HEK293 (cell line): ENCODE results near the gene SPRR2B.

Source experiments
- CTCF ChIA-PET: fragments of 350-600 bp; formaldehyde crosslinking; extraction: SDS; loops from one replicate; lab custom pipeline; 2021; ENCODE audit warnings: antibody characterized with exemption; lab: Yijun Ruan, JAX
- POLR2A ChIA-PET: fragments of 300-600 bp; formaldehyde crosslinking; extraction: SDS; loops from one replicate; lab custom pipeline; 2020; ENCODE audit warnings: antibody characterized with exemption, inconsistent platforms; lab: Yijun Ruan, JAX
- H3K27ac ChIP-seq: fragments of 200-500 bp; sonication (Bioruptor generic); 2 replicates; pipeline ENCODE4 v1.5.1; 2014; ENCODE audit warnings: low read depth, low read length, control low read depth, inconsistent platforms; ENCODE audit errors: extremely low read depth
- H3K36me3 ChIP-seq, 2 experiments: fragments of 200-500 bp in 1 of 2; sonication (Bioruptor generic) in 1 of 2; 1 replicate in 1 of 2; 2 replicates in 1 of 2; pipeline ENCODE4 v1.5.1; 2014 to 2017; ENCODE audit warnings: inconsistent platforms in 2 of 2, low read length in 2 of 2; ENCODE audit not compliant: control insufficient read depth in 2 of 2, insufficient read depth in 1 of 2
- H3K4me1 ChIP-seq: fragments of 200-500 bp; sonication (Bioruptor generic); 2 replicates; pipeline ENCODE4 v1.5.1; 2014; ENCODE audit warnings: mild to moderate bottlenecking, low read length, inconsistent platforms; ENCODE audit not compliant: control insufficient read depth, insufficient read depth
- H3K4me3 ChIP-seq: 2 replicates; pipeline ENCODE4 v1.5.1; 2011; ENCODE audit warnings: low read depth, mild to moderate bottlenecking, control low read depth, low read length, moderate library complexity
- H3K9me3 ChIP-seq: fragments of 200-500 bp; sonication (Bioruptor generic); 2 replicates; pipeline ENCODE4 v1.5.1; 2014; ENCODE audit warnings: low read depth, low read length, inconsistent platforms; ENCODE audit not compliant: control insufficient read depth, insufficient read depth
- KLF9 ChIP-seq: fragments of 450-650 bp; formaldehyde crosslinking; IDR thresholded peaks from 2 replicates; pipeline ENCODE4 v1.5.1; 2016; ENCODE audit warnings: missing biosample characterization, missing genetic modification characterization, low read depth
- MEIS1 ChIP-seq: sonication (generic); formaldehyde crosslinking; IDR thresholded peaks from 2 replicates; pipeline ENCODE4 v1.8.1; 2022; ENCODE audit warnings: missing genetic modification reagents, mild to moderate bottlenecking, borderline replicate concordance
- MZF1 ChIP-seq: fragments of 450-650 bp; formaldehyde crosslinking; IDR thresholded peaks from 2 replicates; pipeline ENCODE4 v1.5.1; 2017; ENCODE audit warnings: missing biosample characterization, missing genetic modification characterization, borderline replicate concordance
- ZNF112 ChIP-seq: fragments of 450-650 bp; formaldehyde crosslinking; IDR thresholded peaks from 2 replicates; pipeline ENCODE4 v1.5.0; 2017; ENCODE audit warnings: missing biosample characterization, missing genetic modification characterization
- ZNF146 ChIP-seq: fragments of 450-650 bp; formaldehyde crosslinking; IDR thresholded peaks from 2 replicates; pipeline ENCODE4 v1.5.1; 2016; ENCODE audit warnings: missing biosample characterization, missing genetic modification characterization
- ZNF248 ChIP-seq: fragments of 450-650 bp; formaldehyde crosslinking; IDR thresholded peaks from 2 replicates; pipeline ENCODE4 v1.5.1; 2017; ENCODE audit warnings: missing biosample characterization, missing genetic modification characterization
- ZNF311 ChIP-seq: fragments of 450-650 bp; formaldehyde crosslinking; IDR thresholded peaks from 2 replicates; pipeline ENCODE4 v1.5.1; 2017; ENCODE audit warnings: missing biosample characterization, missing genetic modification characterization, borderline replicate concordance
- ZNF341 ChIP-seq: fragments of 450-650 bp; formaldehyde crosslinking; IDR thresholded peaks from 2 replicates; pipeline ENCODE4; 2016; ENCODE audit warnings: low read depth, missing biosample characterization, missing genetic modification characterization
- ZNF354C ChIP-seq: fragments of 450-650 bp; formaldehyde crosslinking; IDR thresholded peaks from 2 replicates; pipeline ENCODE4 v1.5.1; 2016; ENCODE audit warnings: missing biosample characterization, missing genetic modification characterization, low read depth, borderline replicate concordance
- ZNF521 ChIP-seq: fragments of 450-650 bp; formaldehyde crosslinking; IDR thresholded peaks from 2 replicates; pipeline ENCODE4 v1.5.1; 2017; ENCODE audit warnings: missing biosample characterization, mild to moderate bottlenecking, missing genetic modification characterization
- ZNF555 ChIP-seq: fragments of 450-650 bp; formaldehyde crosslinking; conservative IDR thresholded peaks from 2 replicates; pipeline ENCODE4 v1.5.1; 2017; ENCODE audit warnings: missing biosample characterization, mild to moderate bottlenecking, missing genetic modification characterization, inconsistent platforms
- ZNF600 ChIP-seq: fragments of 450-650 bp; formaldehyde crosslinking; IDR thresholded peaks from 2 replicates; pipeline ENCODE4 v1.5.1; 2016; ENCODE audit warnings: missing biosample characterization, missing genetic modification characterization
- ZNF658 ChIP-seq: fragments of 450-650 bp; formaldehyde crosslinking; IDR thresholded peaks from 2 replicates; pipeline ENCODE4; 2016; ENCODE audit warnings: missing biosample characterization, missing genetic modification characterization
- ZNF670 ChIP-seq: fragments of 450-650 bp; formaldehyde crosslinking; IDR thresholded peaks from 2 replicates; pipeline ENCODE4 v1.5.1; 2016; ENCODE audit warnings: missing biosample characterization, missing genetic modification characterization, low read depth
- ZNF843 ChIP-seq: fragments of 450-650 bp; formaldehyde crosslinking; IDR thresholded peaks from 2 replicates; pipeline ENCODE4 v1.5.1; 2016; ENCODE audit warnings: missing biosample characterization, missing genetic modification characterization
- TF ChIP-seq, protein P1 (sequence below): fragments of 450-650 bp; formaldehyde crosslinking; IDR thresholded peaks from 2 replicates; pipeline ENCODE4 v1.5.1; 2017; ENCODE audit warnings: missing biosample characterization, missing genetic modification characterization
- TF ChIP-seq, protein P2 (sequence below): fragments of 450-650 bp; formaldehyde crosslinking; IDR thresholded peaks from 2 replicates; pipeline ENCODE4 v1.5.1; 2016; ENCODE audit warnings: missing biosample characterization, missing genetic modification characterization, borderline replicate concordance
- TF ChIP-seq, protein P3 (sequence below): fragments of 450-650 bp; formaldehyde crosslinking; IDR thresholded peaks from 2 replicates; pipeline ENCODE4 v1.5.1; 2016; ENCODE audit warnings: missing biosample characterization, missing genetic modification characterization
- TF ChIP-seq, protein P4 (sequence below): fragments of 450-650 bp; formaldehyde crosslinking; IDR thresholded peaks from 2 replicates; pipeline ENCODE4 v1.5.1; 2016; ENCODE audit warnings: missing biosample characterization, missing genetic modification characterization
- TF ChIP-seq, protein P5 (sequence below): fragments of 450-650 bp; formaldehyde crosslinking; IDR thresholded peaks from 2 replicates; pipeline ENCODE4 v1.5.1; 2016; ENCODE audit warnings: missing biosample characterization, missing genetic modification characterization, borderline replicate concordance
- TF ChIP-seq, protein P6 (sequence below): fragments of 450-650 bp; formaldehyde crosslinking; IDR thresholded peaks from 2 replicates; pipeline ENCODE4 v1.5.1; 2017; ENCODE audit warnings: missing biosample characterization, missing genetic modification characterization

Gene SPRR2B

DNA sequence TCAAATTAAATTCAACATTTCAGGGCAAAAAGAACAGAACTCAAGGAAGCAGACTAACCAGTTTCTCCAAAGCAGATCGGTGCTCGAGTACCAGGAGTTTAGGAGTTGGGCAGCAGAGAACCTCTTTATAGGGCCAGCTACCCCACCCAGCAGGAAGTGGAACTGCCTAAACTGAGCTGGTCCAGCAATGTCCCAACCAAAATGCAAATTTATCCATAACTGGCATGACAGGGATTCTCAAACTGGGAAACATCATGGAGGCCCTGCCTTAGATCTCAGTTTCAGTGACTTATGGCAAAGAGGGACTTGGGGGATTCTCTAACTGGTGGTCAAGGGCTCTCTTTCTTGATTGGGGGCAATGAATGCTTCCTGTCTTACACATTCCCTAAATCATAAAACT lies at the start of gene SPRR2B (continued):
- TF ChIP-seq, protein P1, sequence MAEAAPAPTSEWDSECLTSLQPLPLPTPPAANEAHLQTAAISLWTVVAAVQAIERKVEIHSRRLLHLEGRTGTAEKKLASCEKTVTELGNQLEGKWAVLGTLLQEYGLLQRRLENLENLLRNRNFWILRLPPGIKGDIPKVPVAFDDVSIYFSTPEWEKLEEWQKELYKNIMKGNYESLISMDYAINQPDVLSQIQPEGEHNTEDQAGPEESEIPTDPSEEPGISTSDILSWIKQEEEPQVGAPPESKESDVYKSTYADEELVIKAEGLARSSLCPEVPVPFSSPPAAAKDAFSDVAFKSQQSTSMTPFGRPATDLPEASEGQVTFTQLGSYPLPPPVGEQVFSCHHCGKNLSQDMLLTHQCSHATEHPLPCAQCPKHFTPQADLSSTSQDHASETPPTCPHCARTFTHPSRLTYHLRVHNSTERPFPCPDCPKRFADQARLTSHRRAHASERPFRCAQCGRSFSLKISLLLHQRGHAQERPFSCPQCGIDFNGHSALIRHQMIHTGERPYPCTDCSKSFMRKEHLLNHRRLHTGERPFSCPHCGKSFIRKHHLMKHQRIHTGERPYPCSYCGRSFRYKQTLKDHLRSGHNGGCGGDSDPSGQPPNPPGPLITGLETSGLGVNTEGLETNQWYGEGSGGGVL, result no peak

DNA sequence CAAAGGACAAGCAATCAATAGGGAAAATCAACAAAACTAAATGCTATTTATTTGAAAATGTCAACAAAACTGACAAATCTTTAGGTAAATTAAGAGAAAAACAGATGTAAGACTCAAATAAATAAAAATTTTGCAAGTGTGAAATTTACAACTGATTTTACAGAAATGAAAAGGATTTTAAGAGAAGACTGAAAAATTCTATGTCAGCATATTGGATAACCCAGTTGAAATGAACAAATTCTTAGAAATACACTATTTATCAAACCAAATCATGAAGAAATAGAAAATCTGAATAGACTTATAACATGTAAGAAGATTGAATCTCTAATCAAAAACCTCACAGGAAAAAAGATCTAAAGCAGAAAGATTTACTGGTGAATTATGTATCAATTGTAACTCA lies 49.5 kb upstream of the SPRR2B start:
- TF ChIP-seq, protein P2, sequence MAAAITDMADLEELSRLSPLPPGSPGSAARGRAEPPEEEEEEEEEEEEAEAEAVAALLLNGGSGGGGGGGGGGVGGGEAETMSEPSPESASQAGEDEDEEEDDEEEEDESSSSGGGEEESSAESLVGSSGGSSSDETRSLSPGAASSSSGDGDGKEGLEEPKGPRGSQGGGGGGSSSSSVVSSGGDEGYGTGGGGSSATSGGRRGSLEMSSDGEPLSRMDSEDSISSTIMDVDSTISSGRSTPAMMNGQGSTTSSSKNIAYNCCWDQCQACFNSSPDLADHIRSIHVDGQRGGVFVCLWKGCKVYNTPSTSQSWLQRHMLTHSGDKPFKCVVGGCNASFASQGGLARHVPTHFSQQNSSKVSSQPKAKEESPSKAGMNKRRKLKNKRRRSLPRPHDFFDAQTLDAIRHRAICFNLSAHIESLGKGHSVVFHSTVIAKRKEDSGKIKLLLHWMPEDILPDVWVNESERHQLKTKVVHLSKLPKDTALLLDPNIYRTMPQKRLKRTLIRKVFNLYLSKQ (tag by site-specific recombination), result no peak
- TF ChIP-seq ZNF555 (tag by site-specific recombination), result no peak
- TF ChIP-seq ZNF843 (tag by site-specific recombination), result no peak
- TF ChIP-seq ZNF658 (tag by site-specific recombination), result no peak
- no peak for TF ChIP-seq MEIS1 (CRISPR knock-in tag)
- TF ChIP-seq ZNF146 (tag by site-specific recombination), result no peak
- TF ChIP-seq ZNF354C, result no peak
- TF ChIP-seq ZNF670 (tag by site-specific recombination), result no peak
- TF ChIP-seq, protein P3, sequence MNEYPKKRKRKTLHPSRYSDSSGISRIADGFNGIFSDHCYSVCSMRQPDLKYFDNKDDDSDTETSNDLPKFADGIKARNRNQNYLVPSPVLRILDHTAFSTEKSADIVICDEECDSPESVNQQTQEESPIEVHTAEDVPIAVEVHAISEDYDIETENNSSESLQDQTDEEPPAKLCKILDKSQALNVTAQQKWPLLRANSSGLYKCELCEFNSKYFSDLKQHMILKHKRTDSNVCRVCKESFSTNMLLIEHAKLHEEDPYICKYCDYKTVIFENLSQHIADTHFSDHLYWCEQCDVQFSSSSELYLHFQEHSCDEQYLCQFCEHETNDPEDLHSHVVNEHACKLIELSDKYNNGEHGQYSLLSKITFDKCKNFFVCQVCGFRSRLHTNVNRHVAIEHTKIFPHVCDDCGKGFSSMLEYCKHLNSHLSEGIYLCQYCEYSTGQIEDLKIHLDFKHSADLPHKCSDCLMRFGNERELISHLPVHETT (tag by site-specific recombination), result no peak
- TF ChIP-seq ZNF311 (tag by site-specific recombination), result no peak
- TF ChIP-seq ZNF600 (tag by site-specific recombination), result no peak
- no peak overlapping the region for H3K4me3 ChIP-seq
- H3K9me3 ChIP-seq, result no peaks in the 10 kb centered on the region
- H3K36me3 ChIP-seq, result no peaks in the 10 kb centered on the region
- CTCF ChIA-PET, result no interaction called here
- H3K27ac ChIP-seq, result no peak overlapping the region
- POLR2A ChIA-PET, result no interaction called here
- H3K4me1 ChIP-seq, result peaks cover 4% of the 10 kb centered on the region; the same call in 1 of the 2 replicates

DNA sequence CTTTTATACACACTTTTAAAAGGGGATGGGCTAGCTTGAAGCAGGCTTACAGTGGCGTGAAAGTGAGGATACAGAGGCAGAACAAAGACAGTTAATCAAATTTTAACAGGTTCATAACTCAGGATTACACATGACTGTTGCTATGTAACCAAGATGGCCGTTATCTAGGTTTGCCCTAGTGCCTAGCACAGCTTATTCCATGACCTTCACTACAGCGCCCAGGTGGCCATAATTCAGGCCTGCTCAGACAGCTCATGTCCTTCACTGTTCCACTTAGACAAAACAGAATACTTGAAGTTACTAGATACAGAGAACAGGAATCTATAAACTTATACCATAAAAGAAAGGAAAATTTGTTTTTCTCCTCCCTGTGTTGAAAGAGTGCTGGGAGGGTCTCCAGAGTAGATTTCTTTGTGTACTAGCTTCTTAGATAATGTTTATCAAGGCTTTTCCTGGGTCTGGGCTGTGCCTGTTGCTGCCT lies 48.1 kb upstream of the SPRR2B start:
- POLR2A ChIA-PET, result no interaction called here
- H3K9me3 ChIP-seq, result no peaks in the 10 kb centered on the region
- no peaks in the 10 kb centered on the region for H3K36me3 ChIP-seq
- no peak overlapping the region for H3K27ac ChIP-seq
- H3K4me1 ChIP-seq, result peaks cover 4% of the 10 kb centered on the region; the same call in 1 of the 2 replicates
- CTCF ChIA-PET, result interaction anchor here (0.9 kb wide), 1 partner anchor 77 kb away, joined by 3 read pairs; no protein-coding TSS in a partner anchor
- H3K4me3 ChIP-seq, result no peak overlapping the region
- TF ChIP-seq MZF1 (no peak), ZNF341 (tag by site-specific recombination) (no peak), ZNF521 (no peak), ZNF248 (tag by site-specific recombination) (no peak), KLF9 (no peak), ZNF112 (no peak)
- TF ChIP-seq, protein P4, sequence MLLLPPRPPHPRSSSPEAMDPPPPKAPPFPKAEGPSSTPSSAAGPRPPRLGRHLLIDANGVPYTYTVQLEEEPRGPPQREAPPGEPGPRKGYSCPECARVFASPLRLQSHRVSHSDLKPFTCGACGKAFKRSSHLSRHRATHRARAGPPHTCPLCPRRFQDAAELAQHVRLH (tag by site-specific recombination), result no peak
- TF ChIP-seq, protein P5, sequence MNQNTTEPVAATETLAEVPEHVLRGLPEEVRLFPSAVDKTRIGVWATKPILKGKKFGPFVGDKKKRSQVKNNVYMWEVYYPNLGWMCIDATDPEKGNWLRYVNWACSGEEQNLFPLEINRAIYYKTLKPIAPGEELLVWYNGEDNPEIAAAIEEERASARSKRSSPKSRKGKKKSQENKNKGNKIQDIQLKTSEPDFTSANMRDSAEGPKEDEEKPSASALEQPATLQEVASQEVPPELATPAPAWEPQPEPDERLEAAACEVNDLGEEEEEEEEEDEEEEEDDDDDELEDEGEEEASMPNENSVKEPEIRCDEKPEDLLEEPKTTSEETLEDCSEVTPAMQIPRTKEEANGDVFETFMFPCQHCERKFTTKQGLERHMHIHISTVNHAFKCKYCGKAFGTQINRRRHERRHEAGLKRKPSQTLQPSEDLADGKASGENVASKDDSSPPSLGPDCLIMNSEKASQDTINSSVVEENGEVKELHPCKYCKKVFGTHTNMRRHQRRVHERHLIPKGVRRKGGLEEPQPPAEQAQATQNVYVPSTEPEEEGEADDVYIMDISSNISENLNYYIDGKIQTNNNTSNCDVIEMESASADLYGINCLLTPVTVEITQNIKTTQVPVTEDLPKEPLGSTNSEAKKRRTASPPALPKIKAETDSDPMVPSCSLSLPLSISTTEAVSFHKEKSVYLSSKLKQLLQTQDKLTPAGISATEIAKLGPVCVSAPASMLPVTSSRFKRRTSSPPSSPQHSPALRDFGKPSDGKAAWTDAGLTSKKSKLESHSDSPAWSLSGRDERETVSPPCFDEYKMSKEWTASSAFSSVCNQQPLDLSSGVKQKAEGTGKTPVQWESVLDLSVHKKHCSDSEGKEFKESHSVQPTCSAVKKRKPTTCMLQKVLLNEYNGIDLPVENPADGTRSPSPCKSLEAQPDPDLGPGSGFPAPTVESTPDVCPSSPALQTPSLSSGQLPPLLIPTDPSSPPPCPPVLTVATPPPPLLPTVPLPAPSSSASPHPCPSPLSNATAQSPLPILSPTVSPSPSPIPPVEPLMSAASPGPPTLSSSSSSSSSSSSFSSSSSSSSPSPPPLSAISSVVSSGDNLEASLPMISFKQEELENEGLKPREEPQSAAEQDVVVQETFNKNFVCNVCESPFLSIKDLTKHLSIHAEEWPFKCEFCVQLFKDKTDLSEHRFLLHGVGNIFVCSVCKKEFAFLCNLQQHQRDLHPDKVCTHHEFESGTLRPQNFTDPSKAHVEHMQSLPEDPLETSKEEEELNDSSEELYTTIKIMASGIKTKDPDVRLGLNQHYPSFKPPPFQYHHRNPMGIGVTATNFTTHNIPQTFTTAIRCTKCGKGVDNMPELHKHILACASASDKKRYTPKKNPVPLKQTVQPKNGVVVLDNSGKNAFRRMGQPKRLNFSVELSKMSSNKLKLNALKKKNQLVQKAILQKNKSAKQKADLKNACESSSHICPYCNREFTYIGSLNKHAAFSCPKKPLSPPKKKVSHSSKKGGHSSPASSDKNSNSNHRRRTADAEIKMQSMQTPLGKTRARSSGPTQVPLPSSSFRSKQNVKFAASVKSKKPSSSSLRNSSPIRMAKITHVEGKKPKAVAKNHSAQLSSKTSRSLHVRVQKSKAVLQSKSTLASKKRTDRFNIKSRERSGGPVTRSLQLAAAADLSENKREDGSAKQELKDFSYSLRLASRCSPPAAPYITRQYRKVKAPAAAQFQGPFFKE (tag by site-specific recombination), result no peak
- TF ChIP-seq, protein P6, sequence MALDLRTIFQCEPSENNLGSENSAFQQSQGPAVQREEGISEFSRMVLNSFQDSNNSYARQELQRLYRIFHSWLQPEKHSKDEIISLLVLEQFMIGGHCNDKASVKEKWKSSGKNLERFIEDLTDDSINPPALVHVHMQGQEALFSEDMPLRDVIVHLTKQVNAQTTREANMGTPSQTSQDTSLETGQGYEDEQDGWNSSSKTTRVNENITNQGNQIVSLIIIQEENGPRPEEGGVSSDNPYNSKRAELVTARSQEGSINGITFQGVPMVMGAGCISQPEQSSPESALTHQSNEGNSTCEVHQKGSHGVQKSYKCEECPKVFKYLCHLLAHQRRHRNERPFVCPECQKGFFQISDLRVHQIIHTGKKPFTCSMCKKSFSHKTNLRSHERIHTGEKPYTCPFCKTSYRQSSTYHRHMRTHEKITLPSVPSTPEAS, result no peak
